ENCODE measurements around the gene TTC23.

- no peak for TF ChIP-seq CTCF (conservative IDR thresholded peaks at IDR 0.05; ENCODE audit: low read depth, low read length)
- no peak for TF ChIP-seq EZH2 (IDR thresholded peaks at IDR 0.05; ENCODE audit: borderline replicate concordance, low read depth, low read length, poor library complexity, severe bottlenecking)
Observed at GRCh38 chr15:99120050-99120777, 129.2 kb downstream of the TTC23 start.
